Stimulated activated naive CD4-positive, alpha-beta T cell treated with Interleukin-2 at 50 U/mL for 16 hours (primary cell): ENCODE measurements around the gene SPATA13.

Experiments used
- DNase-seq: peaks from one replicate; lab custom pipeline; 2025; lab: John Stamatoyannopoulos, UW

The SPATA13 gene

DNA sequence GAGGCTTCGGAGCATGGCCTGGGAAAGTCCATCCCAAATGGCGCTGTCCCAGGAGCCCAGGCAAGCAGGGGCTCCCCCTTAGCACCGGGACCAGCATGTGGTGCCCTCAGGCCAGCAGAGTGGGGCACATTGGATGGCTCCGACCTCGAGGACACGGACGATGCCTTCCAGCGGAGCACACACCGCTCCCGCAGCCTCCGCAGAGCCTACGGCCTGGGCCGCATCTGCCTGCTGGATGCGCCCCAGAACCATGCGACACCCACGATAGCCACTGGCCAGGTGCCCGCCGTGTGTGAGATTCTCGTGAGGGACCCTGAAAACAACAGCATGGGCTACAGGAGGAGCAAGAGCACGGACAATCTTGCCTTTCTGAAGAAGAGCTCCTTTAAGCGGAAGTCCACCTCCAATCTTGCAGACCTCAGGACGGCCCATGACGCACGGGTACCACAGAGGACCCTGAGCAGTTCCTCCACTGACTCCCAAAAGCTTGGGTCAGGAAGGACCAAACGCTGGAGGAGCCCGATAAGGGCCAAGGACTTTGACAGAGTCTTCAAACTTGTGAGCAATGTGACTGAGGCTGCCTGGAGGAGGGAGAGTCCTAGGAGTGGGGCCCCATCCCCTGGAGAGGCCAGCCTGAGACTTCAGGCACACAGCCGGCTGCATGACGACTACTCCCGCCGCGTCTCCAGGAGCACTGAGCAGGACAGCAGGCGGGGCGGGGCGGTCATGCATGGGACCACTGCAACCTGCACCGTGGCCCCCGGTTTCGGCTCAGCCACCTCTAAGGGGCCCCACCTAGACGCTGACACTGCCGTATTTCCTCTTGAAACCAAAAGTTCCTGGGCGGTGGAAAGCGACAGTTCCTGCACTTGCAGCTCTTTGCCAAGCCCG lies 63.1 kb downstream of the SPATA13 start:
- DNase-seq: no peak

DNA sequence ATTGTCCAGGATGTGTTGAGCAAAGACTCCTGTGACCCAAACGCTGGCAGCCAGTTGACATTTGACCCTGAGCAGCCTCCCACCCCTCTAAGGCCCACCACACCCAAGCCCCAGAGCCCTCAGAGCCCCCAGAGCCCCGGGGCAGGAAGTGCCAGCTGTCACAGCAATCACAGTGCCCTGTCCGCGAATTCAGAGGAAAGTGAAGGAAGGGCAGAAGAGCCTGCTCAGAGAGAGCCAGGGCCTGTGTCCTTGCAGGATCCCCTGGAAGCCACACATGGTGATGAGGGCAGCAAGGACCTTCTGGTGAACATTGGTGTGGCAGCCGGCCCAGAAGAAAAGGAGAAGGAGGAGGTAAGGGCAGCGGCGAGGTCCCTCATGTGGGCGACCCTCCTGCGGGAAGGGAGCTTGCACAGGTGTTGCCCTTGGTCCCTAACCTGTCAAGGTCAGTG lies 63.7 kb downstream of the SPATA13 start:
- DNase-seq: no peak

GRCh38 chr13:24225062-24225461 lies 64.5 kb downstream of the SPATA13 start:
- no peak for DNase-seq

DNA sequence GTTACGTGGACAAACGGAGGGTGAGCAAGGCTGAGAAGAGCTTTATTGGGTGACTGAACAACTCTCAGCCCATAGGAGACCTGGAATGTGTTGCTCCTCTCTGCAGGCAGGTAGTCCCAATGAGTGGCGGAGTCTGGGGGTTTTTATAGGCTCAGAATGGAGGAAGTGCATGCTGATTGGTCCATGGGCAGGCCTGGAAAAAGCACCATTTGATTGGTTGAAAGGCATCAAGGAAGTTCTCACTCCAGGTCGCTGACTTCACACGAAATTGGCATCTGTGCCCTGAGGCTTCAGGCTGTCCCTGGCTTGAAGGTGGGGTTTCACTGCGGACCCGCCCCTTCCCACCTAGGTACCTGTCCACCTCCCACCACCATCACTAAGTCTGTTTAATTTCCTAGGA lies 65.4 kb downstream of the SPATA13 start:
- DNase-seq: no peak

- DNase-seq: no peak
Observed at GRCh38 chr13:24226762-24227161, 66.2 kb downstream of the SPATA13 start.

GRCh38 chr13:24228852-24229458 lies 68.4 kb downstream of the SPATA13 start:
- DNase-seq: peak; percentile 11

DNA sequence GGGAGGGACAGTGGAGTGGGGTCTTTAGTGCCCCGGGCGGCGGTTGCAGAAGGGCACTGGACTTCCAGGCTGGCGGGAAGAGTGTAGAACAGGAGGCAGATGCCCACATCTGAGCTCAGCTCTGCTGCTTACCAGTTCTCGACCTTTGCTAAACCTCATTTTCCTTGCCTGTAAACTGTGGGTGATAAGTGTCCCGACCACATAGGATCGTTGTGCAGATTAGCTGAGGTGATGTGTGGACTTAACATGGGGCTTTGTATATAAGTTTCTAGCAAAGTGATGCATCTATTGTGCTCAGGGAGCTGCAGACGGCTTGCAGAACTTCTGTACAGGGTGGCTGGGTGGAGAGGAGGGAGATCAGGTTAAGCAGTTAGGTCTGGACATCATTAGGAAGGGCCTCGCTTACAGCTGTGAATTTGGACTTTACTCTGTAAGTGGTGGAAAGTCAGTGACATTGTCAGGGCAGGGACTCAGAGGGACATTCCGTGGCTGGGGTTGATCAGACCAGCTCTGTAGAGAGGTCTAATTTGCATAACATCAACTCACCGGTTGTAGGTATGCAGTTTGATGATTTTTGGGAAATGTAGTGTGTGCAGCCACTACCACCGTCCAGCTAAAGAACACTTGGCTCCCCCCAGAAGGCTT lies 70.0 kb downstream of the SPATA13 start:
- DNase-seq: no peak

- no peak for DNase-seq
Observed at GRCh38 chr13:24231377-24231776, 70.9 kb downstream of the SPATA13 start.

- no peak for DNase-seq
Observed at GRCh38 chr13:24232037-24232436, 71.5 kb downstream of the SPATA13 start.

GRCh38 chr13:24232474-24232873 lies 72.0 kb downstream of the SPATA13 start:
- DNase-seq: no peak

DNA sequence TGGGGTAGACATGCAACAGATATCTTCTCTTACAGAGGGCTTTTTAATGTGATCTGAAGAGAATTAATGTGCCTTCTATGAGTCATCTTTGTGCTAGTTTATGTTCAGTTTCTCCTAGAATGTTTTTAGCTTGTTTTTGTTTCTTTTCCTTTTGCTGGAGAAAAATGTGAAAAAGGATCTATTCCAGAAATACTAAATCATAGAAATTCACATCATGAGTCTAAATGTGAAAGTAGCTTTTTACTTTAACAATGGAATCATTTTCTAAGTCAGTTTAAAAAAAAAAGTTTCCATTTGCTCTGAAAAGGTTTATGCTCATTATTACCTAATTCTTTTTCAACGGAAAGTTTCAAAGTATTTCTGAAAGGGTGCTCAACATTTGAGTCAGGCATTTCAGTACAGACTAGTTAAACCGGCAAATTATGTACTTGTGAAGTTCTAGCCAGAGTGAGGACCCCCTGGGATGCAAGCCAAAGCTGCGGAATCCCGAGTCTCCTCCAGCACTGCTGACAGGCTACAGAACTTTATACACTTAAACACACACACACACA lies 72.9 kb downstream of the SPATA13 start:
- no peak for DNase-seq

- no peak for DNase-seq
Observed at GRCh38 chr13:24234200-24234915, 73.8 kb downstream of the SPATA13 start.

DNA sequence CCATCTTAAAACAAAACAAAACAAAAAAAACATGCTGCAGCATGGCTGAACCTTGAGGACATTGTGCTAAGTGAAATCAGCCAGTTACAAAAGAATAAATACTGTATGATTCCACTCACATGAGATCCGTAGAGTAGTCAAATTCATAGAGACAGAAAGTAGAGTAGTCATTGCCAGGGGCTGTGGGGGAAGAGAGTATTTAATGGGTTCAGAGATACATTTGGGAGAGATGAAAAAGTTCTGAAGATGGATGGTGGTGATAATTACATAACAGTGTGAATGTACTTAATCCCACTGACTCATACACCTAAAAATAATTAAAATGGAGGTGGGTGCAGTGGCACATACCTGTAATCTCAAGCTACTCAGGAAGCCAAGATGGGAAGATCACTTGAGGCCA lies 76.8 kb downstream of the SPATA13 start:
- no peak for DNase-seq

- DNase-seq: no peak
Observed at GRCh38 chr13:24241336-24241735, 80.8 kb downstream of the SPATA13 start.

GRCh38 chr13:24242100-24242499 lies 81.6 kb downstream of the SPATA13 start:
- DNase-seq: no peak

GRCh38 chr13:24243302-24243701 lies 82.8 kb downstream of the SPATA13 start:
- no peak for DNase-seq

- DNase-seq: no peak
Observed at GRCh38 chr13:24244802-24245201, 84.3 kb downstream of the SPATA13 start.

- no peak for DNase-seq
Observed at GRCh38 chr13:24247016-24247415, 86.5 kb downstream of the SPATA13 start.

DNA sequence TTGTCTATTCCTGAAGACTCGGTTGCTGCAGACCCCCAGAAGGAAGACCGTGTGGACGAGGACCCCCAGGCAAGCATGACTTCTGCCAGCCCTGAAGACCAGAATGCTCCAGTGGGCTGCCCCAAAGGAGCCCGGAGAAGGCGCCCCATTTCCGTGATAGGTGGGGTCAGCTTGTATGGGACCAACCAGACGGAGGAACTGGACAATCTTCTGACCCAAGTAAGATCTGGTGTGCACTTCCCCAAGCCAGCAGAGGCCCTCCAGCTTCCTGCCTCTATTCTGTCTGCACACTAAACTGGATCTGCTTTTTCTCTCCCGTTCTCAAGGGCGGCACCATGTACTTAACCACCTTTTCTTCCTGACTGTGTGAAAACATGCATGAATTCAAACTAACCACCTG lies 89.1 kb downstream of the SPATA13 start:
- no peak for DNase-seq

- DNase-seq: no peak
Observed at GRCh38 chr13:24250376-24251057, 90.0 kb downstream of the SPATA13 start.

DNA sequence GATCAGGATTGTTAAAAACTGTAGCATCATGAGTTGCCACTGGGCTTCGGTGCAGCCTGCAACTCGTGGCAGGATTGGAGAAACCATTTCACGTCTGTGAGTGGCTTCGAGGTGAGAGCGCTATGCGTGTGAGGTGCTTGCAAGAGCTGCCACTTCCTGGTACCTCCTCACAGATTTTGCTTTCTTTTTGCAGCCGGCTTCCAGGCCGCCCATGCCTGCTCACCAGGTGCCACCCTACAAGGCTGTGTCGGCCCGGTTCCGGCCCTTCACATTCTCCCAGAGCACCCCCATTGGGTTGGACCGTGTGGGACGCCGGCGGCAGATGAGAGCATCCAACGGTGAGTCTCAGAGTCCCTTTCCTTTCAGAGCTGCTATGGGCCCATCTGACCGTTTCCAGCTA lies 91.0 kb downstream of the SPATA13 start:
- DNase-seq: peak; percentile 86
